Ishikawa (cell line): ENCODE results near the gene SKIC2.

ENCODE experiments used
- CEBPB ChIP-seq: IDR thresholded peaks from 2 replicates; pipeline ENCODE4 v1.6.1; 2012
- CREB1 ChIP-seq: IDR thresholded peaks from 2 replicates; pipeline ENCODE4 v1.6.1; 2012; ENCODE audit warnings: low read depth
- EGR1 ChIP-seq: IDR thresholded peaks from 2 replicates; pipeline ENCODE4 v1.6.1; 2012
- EP300 ChIP-seq: IDR thresholded peaks from 2 replicates; pipeline ENCODE4 v1.6.1; 2012; ENCODE audit warnings: borderline replicate concordance
- FOXM1 ChIP-seq: IDR thresholded peaks from 2 replicates; pipeline ENCODE4 v1.6.1; 2012; ENCODE audit warnings: low read depth, borderline replicate concordance
- MAX ChIP-seq: IDR thresholded peaks from 2 replicates; pipeline ENCODE4 v1.6.1; 2012
- NFIC ChIP-seq: IDR thresholded peaks from 2 replicates; pipeline ENCODE4 v1.6.1; 2012
- RAD21 ChIP-seq: IDR thresholded peaks from 2 replicates; pipeline ENCODE4 v1.6.1; 2012; ENCODE audit warnings: low read depth
- REST ChIP-seq: IDR thresholded peaks from 2 replicates; pipeline ENCODE4 v1.6.1; 2012; ENCODE audit warnings: low read depth, mild to moderate bottlenecking
- TAF1 ChIP-seq: IDR thresholded peaks from 2 replicates; pipeline ENCODE4 v1.6.1; 2012; ENCODE audit warnings: low read depth, mild to moderate bottlenecking
- TCF12 ChIP-seq: IDR thresholded peaks from 2 replicates; pipeline ENCODE4 v1.6.1; 2012; ENCODE audit warnings: low read depth
- TEAD4 ChIP-seq: IDR thresholded peaks from 2 replicates; pipeline ENCODE4 v1.6.1; 2012
- USF1 ChIP-seq: IDR thresholded peaks from 2 replicates; pipeline ENCODE4 v1.6.1; 2012
- YY1 ChIP-seq: IDR thresholded peaks from 2 replicates; pipeline ENCODE4 v1.6.1; 2012; ENCODE audit warnings: low read depth
- ZBTB7A ChIP-seq: IDR thresholded peaks from 2 replicates; pipeline ENCODE4 v1.6.1; 2012; ENCODE audit warnings: low read depth

Gene SKIC2

GRCh38 chr6:31945507-31946369 is 13.2 kb upstream of the SKIC2 start, which contains the start of gene CFB:
Gene CFB, plus strand, starts transcription at chr6:31946095. Its CDS starts 127 bp downstream, at chr6:31946222.
- no peak for TF ChIP-seq CEBPB
- TF ChIP-seq TAF1 = no peak
- TF ChIP-seq USF1 = no peak
- no peak for TF ChIP-seq TEAD4
- TF ChIP-seq YY1 = no peak
- no peak for TF ChIP-seq EP300
- TF ChIP-seq FOXM1 = no peak
- TF ChIP-seq ZBTB7A = no peak
- no peak for TF ChIP-seq CREB1
- TF ChIP-seq RAD21 = no peak

- TF ChIP-seq FOXM1 = no peak
- no peak for TF ChIP-seq CREB1
- TF ChIP-seq TAF1 = no peak
- no peak for TF ChIP-seq NFIC
- TF ChIP-seq REST = no peak
- TF ChIP-seq USF1 = no peak
Observed at GRCh38 chr6:31946370-31946885, 12.5 kb upstream of the SKIC2 start.

- no peak for TF ChIP-seq EGR1
- no peak for TF ChIP-seq RAD21
- TF ChIP-seq TEAD4 = no peak
- no peak for TF ChIP-seq NFIC
Observed at GRCh38 chr6:31947070-31947675, 11.8 kb upstream of the SKIC2 start.

- TF ChIP-seq USF1 (no peak), CREB1 (no peak), TEAD4 (no peak), ZBTB7A (no peak), YY1 (no peak), TAF1 (no peak), CEBPB (no peak), NFIC (no peak), FOXM1 (no peak), RAD21 (no peak), EP300 (no peak), TCF12 (no peak), EGR1 (no peak), MAX (no peak), REST (no peak)
Observed at GRCh38 chr6:31947864-31948263, 11.1 kb upstream of the SKIC2 start.

- TF ChIP-seq USF1 = no peak
- TF ChIP-seq CREB1 = no peak
- no peak for TF ChIP-seq FOXM1
- no peak for TF ChIP-seq EGR1
- no peak for TF ChIP-seq TAF1
- TF ChIP-seq YY1 = no peak
Observed at GRCh38 chr6:31948306-31948705, 10.7 kb upstream of the SKIC2 start.
